GF-D8 (cell line): ENCODE data around the gene PDE8A.

Experiments used
- DNase-seq: peaks from one replicate; lab custom pipeline; 2025; lab: John Stamatoyannopoulos, UW

The PDE8A gene

DNA sequence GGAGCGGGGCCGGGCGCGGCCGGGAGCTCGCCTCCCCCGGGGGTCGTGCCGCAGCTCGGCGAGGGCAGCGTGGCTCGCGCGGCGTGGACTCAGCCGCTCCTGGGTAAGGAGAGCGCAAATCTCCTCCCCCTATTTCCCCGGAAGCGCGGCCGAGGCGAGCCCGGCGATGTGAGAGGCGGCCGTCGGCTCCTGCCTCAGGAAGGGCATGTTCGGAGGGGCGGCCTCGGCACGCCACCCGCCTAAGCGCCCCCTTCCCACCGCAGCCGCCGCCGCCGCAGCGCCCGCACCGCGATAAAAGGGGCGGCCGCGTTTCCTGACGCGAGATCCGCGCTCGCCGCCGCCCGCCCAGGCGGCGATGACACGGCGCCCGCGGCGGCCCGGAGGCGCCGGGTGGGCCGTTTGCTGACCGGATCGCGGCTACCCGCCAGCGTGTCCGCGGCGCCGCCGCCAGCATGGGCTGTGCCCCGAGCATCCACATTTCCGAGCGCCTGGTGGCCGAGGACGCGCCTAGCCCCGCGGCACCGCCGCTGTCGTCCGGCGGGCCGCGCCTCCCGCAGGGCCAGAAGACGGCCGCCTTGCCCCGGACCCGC, at the start of gene PDE8A:
TSS of gene PDE8A (plus strand) at position 146 of the 590 bp plus-strand sequence. CDS start at position 453, 307 bp downstream.
- DNase-seq: no peak

GRCh38 chr15:84934942-84935729, 46.5 kb upstream of the PDE8A start:
- no peak for DNase-seq

GRCh38 chr15:84937144-84937543, 44.5 kb upstream of the PDE8A start:
- peak; percentile 16 for DNase-seq

DNA sequence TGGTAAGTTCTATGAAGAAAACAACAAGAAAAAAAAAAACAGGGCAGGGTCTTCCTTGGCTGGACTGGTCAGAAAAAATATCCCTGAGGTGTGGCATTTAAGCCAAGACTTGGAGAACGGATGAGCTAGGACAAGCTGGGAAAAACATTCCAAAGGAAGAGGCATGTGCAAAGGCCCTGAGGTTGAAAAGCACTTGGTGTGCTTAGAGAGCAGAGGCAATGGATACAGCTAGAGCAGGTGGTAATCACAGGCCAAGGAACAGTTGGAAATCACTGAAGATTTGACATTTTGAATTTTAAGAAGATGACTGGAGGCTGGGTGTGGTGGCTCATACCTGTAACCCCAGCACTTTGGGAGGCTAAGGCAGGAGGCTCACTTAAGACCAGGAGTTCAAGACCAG, 42.9 kb upstream of the PDE8A start:
- DNase-seq: no peak

- no peak for DNase-seq
Observed at GRCh38 chr15:84940399-84940798, 41.3 kb upstream of the PDE8A start.

- no peak for DNase-seq
Observed at GRCh38 chr15:84942456-84942855, 39.2 kb upstream of the PDE8A start.

GRCh38 chr15:84944311-84944710, 37.3 kb upstream of the PDE8A start:
- DNase-seq: no peak

DNA sequence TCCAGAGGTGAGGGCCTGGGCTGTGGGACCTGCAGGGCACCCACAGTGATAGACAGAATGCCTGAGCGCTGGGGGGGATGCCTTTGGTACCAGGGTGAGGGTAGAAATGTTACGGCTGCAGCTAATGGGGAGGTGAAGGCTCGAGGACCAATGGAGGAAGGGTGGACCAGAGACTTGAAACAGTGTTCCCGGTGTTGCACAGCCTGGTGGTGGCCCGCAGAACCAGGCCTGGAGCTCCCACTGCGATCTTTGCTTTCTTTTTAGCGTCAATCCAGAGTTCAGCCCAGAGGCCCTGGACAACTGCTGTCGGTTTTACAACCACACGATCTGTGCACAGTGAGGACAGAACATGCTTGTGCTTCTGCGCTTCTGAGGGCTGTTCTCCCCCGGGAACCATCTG, 36.8 kb upstream of the PDE8A start:
- DNase-seq: no peak

DNA sequence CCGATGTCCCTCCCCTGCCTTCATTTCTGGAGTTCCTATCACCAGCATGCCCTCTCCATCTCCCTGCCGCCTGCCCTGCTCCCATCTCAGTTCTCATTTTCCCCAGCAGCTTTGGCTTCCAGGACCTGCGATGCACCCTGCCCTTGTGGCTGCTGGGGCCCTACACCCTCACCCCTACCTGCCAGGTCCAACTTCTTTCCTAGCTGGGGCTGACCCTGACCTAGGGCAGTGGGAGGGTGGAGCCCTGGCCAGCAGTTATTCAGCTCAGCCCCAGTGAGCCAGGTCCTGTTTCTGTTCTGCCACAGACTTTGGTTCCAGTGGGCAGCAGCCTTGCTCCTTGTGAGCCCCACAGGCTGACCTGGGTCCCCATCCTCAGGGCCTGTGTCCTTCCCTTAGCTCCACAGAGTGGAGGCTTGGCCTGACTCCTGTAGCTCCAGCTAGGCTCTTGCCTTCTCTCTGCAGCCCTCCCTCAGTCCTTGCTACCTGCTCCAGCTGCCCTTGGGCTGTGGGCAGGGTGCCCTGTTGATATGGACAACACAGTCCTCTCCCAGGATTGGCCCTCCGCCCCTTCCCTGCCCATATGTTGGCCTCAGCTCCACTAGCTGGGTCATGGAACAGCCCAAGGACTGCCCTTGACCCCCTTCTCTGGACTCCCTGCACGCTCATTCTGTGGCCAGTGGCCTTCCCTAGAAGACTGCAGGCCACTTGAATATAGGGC, 34.7 kb upstream of the PDE8A start:
- no peak for DNase-seq

DNA sequence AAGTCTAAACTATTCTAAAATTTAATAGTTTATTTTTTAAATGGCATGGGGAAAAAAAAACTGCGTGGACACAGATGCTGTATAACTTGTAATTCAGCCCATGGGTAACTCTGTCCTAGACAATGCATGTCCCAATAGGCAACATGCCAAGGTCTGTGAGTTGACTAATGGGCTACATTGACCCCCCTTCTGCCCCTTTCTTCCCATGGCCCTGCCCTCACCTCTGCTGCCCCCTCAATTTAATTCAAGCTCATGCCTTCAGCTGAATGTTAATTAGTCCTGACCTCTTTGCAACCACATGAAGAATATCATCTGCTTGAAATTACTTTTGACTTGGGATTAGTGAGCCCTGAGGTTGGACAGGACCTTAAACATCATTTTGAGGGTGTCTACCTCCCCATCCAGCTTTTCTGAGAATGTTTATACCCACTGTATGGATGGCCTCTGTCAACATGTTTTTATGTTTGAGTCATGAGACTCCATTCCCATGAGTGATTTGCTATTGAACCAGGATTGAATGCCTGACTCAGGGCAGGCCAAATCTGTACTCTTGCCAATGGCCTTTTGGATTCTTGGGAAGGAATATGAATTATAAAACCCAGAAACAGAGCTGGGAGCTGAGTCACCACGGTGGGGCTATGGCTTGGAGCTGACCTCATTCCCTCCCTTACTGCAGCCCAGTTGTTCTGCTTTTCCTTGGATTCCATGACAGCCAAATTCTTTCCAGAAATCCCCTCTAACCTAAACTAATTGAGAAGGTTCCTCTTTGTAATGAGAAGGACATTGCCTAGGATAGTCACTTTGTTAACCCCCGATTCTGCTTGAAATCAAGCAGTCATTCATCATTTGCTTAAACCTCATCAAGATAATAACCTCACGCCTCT, 33.5 kb upstream of the PDE8A start:
- DNase-seq: no peak

DNA sequence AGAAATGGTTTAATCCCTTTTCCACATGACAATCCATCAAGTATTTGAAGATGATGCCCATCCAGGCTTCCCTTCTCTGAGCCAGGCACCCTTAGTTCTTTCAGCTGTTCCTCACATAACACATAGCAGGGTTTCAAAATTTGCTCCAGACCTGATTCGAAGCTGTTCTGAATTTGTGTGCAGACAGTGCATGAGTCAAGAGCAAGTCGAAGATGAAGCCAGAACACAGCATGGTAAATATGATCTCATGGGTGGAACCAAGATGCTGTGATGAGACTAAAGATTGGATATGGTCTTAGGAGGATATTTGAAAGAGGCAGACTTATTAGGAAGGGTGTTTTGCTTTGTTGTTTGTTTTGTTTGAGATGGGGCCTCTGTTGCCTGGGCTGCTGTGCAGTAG, 32.6 kb upstream of the PDE8A start:
- DNase-seq: no peak

GRCh38 chr15:84949845-84950569, 31.6 kb upstream of the PDE8A start:
- DNase-seq: no peak

GRCh38 chr15:84950570-84951111, 31.0 kb upstream of the PDE8A start:
- DNase-seq: no peak

DNA sequence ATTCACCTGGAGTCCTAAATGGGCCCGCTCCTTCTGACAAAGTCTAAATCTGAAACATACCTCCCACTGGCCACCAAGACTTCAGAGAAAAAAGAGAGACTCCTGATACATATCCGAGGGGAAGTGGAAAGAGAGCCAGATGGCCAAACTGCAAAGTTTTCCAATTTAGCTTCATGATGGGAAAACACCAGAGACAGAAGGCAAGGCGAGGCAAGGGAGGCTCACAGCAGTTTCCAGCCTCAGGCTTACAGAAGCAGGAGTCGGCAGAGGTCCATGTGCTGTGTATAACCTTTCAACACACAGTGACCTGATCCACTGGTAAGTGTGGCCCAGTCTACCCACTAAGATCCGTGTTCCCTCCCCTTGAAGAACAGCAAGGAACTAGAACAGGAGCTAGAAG, 29.9 kb upstream of the PDE8A start:
- DNase-seq: no peak

DNA sequence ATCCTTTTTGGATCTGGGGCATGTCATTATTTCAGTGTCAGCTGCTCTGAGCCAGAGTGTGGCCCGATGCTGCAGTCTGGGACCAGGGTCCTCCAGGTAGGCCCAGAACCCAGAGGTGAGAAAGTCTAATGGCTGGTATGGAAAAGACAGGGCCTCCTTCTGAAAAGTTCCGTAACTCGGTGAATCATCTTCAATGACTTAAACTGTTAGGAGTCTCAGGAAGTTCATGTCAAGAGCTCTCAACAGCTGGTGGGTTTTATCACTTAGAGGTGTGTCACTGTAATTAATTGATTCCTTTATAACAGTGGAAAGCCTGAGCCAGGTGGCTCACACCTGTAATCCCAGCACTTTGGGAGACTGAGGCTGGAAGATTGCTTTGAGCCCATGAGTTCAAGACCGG, 28.5 kb upstream of the PDE8A start:
- no peak for DNase-seq

DNA sequence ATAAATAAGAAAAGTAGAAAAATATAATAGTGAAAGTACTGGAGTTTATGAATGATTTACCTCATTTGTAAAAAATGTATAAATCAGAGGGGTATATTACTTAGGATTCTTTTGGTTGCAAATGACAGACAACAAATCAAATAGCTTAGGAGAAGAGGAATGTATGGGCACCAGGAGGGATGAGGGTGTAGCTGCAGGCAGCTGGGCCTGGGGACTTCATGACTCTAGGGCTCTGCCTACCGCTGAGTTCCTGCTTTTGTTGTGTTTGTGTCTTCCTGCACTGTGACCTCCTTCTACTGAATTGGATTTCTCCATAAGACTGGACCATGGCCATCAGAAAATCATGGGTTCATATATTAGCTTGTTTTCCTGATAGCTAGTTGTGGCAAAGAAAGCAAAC, 27.9 kb upstream of the PDE8A start:
- DNase-seq: no peak

DNA sequence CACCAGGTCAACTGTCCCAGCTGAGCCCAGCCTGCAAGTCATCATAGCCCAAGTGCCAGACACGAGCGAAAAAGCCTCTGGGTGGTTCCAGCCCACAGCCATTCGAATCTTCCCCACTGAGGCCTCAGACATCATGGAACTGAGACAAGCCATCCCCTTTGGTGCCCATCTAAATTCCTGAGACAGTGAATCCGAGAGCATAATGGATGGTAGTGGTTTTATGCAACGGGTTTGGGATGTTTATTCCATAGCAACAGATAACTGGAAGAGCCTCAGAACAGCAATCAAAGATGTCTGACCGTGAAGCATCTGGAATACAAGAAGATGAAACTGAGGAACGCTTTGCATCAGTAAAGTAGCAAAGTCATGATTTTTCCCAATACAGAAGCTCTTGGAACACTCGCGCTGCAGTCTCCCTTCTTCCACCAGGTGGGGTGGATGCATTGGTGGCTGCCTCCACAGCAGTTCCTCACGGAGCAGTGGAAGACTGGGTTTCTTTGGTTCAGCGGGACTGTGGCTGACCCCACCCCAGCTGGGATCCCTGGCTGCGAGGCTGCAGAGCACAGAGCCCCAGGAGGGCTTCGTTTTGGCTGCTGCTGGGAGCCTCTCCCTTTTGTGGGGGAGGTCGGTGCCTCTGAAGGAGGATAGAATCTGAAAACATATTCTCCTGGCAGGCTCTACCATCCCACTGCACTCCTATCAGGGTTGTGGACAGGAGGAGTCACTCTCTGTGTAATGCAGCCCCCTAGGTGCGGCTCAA, 26.4 kb upstream of the PDE8A start:
- no peak for DNase-seq

GRCh38 chr15:84956199-84956598, 25.5 kb upstream of the PDE8A start:
- no peak for DNase-seq

DNA sequence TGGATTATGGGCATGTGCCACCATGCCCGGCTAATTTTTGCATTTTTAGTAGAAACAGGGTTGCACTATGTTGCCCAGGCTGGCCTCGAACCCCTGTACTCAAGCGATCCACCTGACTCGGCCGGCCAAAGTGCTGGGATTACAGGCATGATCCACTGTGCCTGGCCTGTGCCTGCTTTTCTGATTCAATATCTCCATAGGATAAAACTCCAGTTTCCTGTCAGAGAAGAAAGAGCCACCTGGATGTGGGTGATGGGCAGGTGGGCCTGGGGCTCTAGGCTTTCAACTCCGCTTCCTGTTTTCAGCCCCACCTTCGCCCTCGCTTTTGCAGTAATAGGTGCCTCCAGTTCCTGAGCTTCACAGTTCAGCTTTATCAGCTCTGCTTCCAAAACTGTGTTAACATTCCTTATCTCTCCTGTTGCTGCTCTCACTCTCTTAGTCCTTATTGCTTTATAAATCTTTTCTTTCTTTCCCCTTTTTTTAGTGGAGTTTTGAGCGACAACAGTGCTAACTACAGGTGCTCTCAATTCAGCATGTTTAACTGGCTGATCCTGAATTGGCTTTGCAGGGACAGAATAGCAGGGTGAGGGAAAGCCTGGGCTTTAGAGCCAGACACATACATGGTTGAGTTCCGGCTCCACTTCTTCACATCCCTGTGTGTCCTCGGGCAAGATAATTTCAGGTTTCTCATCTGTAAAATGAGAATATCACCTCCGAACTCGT, 21.1 kb upstream of the PDE8A start:
- DNase-seq: no peak

- no peak for DNase-seq
Observed at GRCh38 chr15:84961114-84961452, 20.6 kb upstream of the PDE8A start.
